Lower lobe of right lung (tissue), 2 donors: ENCODE measurements around the gene SRGAP3. TPM values are rescaled to one million over a fixed set of nuclear protein-coding genes. Genes with fewer than 3 reads are reported as not detected.

Experiments used
- ATAC-seq, 2 donors: fragments of 200-7000 bp; cut with Tn5 transposase; one replicate each; pipeline ENCODE4 v1.9.1; 2020 to 2022; ENCODE audit warnings: mild to moderate bottlenecking in 2 of 2, moderate library complexity in 2 of 2
- DNase-seq: peaks from one replicate; pipeline ENCODE4 v3.0.0-alpha.2; 2020
- H3K27ac ChIP-seq: fragments of 200-600 bp; one replicate; pipeline ENCODE4 v1.8.0; 2022
- H3K27me3 ChIP-seq: fragments of 200-600 bp; one replicate; pipeline ENCODE4 v1.8.0; 2022; ENCODE audit warnings: low read depth
- H3K36me3 ChIP-seq: fragments of 200-600 bp; one replicate; pipeline ENCODE4 v1.8.0; 2022; ENCODE audit warnings: mild to moderate bottlenecking
- H3K4me1 ChIP-seq: fragments of 200-600 bp; one replicate; pipeline ENCODE4 v1.8.0; 2022
- H3K4me3 ChIP-seq: fragments of 200-600 bp; one replicate; pipeline ENCODE4 v1.8.0; 2022; ENCODE audit warnings: mild to moderate bottlenecking
- H3K9me3 ChIP-seq: fragments of 200-600 bp; one replicate; pipeline ENCODE4 v1.8.0; 2022
- CTCF ChIP-seq: fragments of 200-600 bp; IDR thresholded peaks from one replicate; pipeline ENCODE4 v1.8.0; 2022; ENCODE audit warnings: antibody characterized with exemption, mild to moderate bottlenecking
- intact Hi-C: fragments of 100-400 bp; cut with DNase I; formaldehyde crosslinking; loops from one replicate; pipeline ENCODE4 v1.11.0; 2022
- total RNA-seq: library from RNA; stranded (reverse); fragmentation: NEBNext Ultra II Directional; extraction: Animal tissue kit (Norgen Biotek cat#: 25700); gene quantifications from one replicate; pipeline ENCODE4 v1.2.1, GENCODE V29; 2021
- donor health status: DM: no; HTN: yes; CAD: no; lungs with severe emphysema.

Gene SRGAP3
- total RNA-seq, 1 donor from 2014 or later = 7.8 TPM

- no peak for DNase-seq
These were observed 120.1 kb downstream of the SRGAP3 start for GRCh38 chr3:9129365-9129764.

GRCh38 chr3:9125278-9125951 is 124.0 kb downstream of the SRGAP3 start:
- Histone ChIP-seq H3K36me3 (no peaks in the 10 kb centered on the region), H3K27ac (no peak overlapping the region), H3K9me3 (no peaks in the 10 kb centered on the region), H3K27me3 (no peaks in the 10 kb centered on the region), H3K4me3 (no peak overlapping the region), H3K4me1 (no peaks in the 10 kb centered on the region)
- TF ChIP-seq CTCF = no peak
- no peak for DNase-seq
- no peak for ATAC-seq
- intact Hi-C loops = no loop called here

More at GRCh38 chr3:9129365-9129764, 120.1 kb downstream of the SRGAP3 start:
- Histone ChIP-seq H3K36me3 (no peaks in the 10 kb centered on the region), H3K4me1 (no peaks in the 10 kb centered on the region), H3K27ac (no peak overlapping the region), H3K27me3 (no peaks in the 10 kb centered on the region), H3K4me3 (no peak overlapping the region), H3K9me3 (no peaks in the 10 kb centered on the region)
- ATAC-seq = no peak
- TF ChIP-seq CTCF = no peak
- intact Hi-C loops = no loop called here

- H3K36me3 ChIP-seq = no peaks in the 10 kb centered on the region
- no peak overlapping the region for H3K4me3 ChIP-seq
- intact Hi-C loops = no loop called here
- no peak for TF ChIP-seq CTCF
- H3K27me3 ChIP-seq = no peaks in the 10 kb centered on the region
- H3K9me3 ChIP-seq = no peaks in the 10 kb centered on the region
- DNase-seq (no peak), ATAC-seq (no peak)
- H3K27ac ChIP-seq = no peak overlapping the region
- no peaks in the 10 kb centered on the region for H3K4me1 ChIP-seq
These were observed 124.7 kb downstream of the SRGAP3 start for GRCh38 chr3:9124730-9125129.

- no peak for TF ChIP-seq CTCF
- ATAC-seq = no peak
- intact Hi-C loops = no loop called here
- H3K36me3 ChIP-seq = no peaks in the 10 kb centered on the region
- H3K4me1 ChIP-seq = no peaks in the 10 kb centered on the region
- H3K9me3 ChIP-seq = no peaks in the 10 kb centered on the region
- H3K4me3 ChIP-seq = no peak overlapping the region
- no peak for DNase-seq
- no peak overlapping the region for H3K27ac ChIP-seq
- no peaks in the 10 kb centered on the region for H3K27me3 ChIP-seq
These were observed 125.6 kb downstream of the SRGAP3 start for GRCh38 chr3:9123840-9124239.

GRCh38 chr3:9122732-9123364 is 126.6 kb downstream of the SRGAP3 start:
- Histone ChIP-seq H3K27me3 (no peaks in the 10 kb centered on the region), H3K36me3 (no peaks in the 10 kb centered on the region), H3K4me1 (no peaks in the 10 kb centered on the region), H3K27ac (no peak overlapping the region), H3K9me3 (no peaks in the 10 kb centered on the region), H3K4me3 (no peak overlapping the region)
- intact Hi-C loops = no loop called here
- no peak for TF ChIP-seq CTCF
- ATAC-seq (no peak), DNase-seq (no peak)
